ENCODE results near the gene ELOVL5.

- TF ChIP-seq CTCF (IDR thresholded peaks at IDR 0.05; ENCODE audit: insufficient read depth, low read depth, low read length), result no peak
- no peak for TF ChIP-seq EZH2 (IDR thresholded peaks at IDR 0.05; ENCODE audit: insufficient read depth, low read length)
Observed at GRCh38 chr6:53335224-53335994, 13.3 kb downstream of the ELOVL5 start.

Measured in astrocyte (in vitro differentiated cells and primary cell).